ENCODE results near the gene ACTR5.
A peak's percentile ranks its signal among the peaks of the same experiment; 100 is the strongest.

The ACTR5 gene

DNA sequence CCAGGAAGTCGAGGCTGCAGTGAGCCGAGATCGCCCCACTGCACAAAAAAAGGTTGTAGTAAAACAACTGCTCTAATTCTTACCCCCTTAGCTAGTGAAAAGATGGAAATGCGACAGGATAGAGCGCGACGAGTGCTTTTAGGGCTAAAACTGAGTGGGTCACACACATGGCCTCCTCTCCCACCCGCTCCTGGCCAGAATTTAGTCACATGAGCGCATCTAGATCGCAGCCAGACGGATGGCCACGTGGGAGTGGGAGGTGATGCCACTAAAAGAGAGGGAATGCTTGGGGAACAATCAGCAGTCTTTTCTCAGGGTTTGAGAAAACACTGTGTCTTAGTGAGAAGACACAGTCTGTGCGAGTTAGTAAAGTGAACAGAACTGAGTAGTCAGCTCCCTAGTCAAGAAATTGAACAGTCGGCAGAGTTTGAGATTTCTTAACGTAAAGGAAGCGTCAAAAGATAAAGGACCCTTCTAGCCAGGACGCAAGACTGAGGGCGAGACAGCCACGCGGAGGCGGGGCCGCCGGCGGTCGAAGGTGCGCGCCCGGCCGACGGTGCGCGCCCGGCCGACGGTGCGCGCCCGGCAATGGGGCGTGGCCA lies 664 bp upstream of the ACTR5 start:
- Histone ChIP-seq H3K4me1 (ENCODE audit: control insufficient read depth in 5 of 5, insufficient read depth in 5 of 5, low read length in 5 of 5) (peaks cover 4 to 19% (median 17%) of the 10 kb centered on the region in 5 donors), H3K4me3 (ENCODE audit: low read depth in 1 of 5, low read length in 5 of 5) (peak overlapping the region; percentile 68 to 93 (median 88))

GRCh38 chr20:38748861-38749149 lies 545 bp downstream of the ACTR5 start:
- Histone ChIP-seq H3K27me3 (ENCODE audit: control insufficient read depth in 5 of 5, insufficient read depth in 4 of 5, low read length in 5 of 5) (no peaks in the 10 kb centered on the region), H3K36me3 (ENCODE audit: control insufficient read depth in 5 of 5, insufficient read depth in 5 of 5, low read length in 5 of 5) (peaks cover 5 to 15% (median 11%) of the 10 kb centered on the region in 5 donors), H3K9ac (ENCODE audit: low read length in 5 of 5) (peak overlapping the region in 4 of 5 donors; percentile 80 to 90 (median 86)), H3K9me3 (ENCODE audit: control insufficient read depth in 5 of 5, low read length in 5 of 5) (no peaks in the 10 kb centered on the region), H3K4me3 (ENCODE audit: low read depth in 1 of 5, low read length in 5 of 5) (peak overlapping the region; percentile 80 to 95 (median 89)), H3K27ac (ENCODE audit: low read depth, low read length) (peak overlapping the region; percentile 77), H3K4me1 (ENCODE audit: control insufficient read depth in 5 of 5, insufficient read depth in 5 of 5, low read length in 5 of 5) (peaks cover 4 to 19% (median 17%) of the 10 kb centered on the region in 5 donors)

More for the DNA sequence above, 664 bp upstream of the ACTR5 start:
- Histone ChIP-seq H3K9ac (ENCODE audit: low read length in 5 of 5) (peak overlapping the region in 4 of 5 donors; percentile 54 to 85 (median 77)), H3K27ac (ENCODE audit: low read depth, low read length) (peak overlapping the region; percentile 77), H3K27me3 (ENCODE audit: control insufficient read depth in 5 of 5, insufficient read depth in 4 of 5, low read length in 5 of 5) (peaks cover 0 to 6% (median 0%) of the 10 kb centered on the region in 5 donors), H3K36me3 (ENCODE audit: control insufficient read depth in 5 of 5, insufficient read depth in 5 of 5, low read length in 5 of 5) (peaks cover 4 to 10% (median 5%) of the 10 kb centered on the region in 5 donors), H3K9me3 (ENCODE audit: control insufficient read depth in 5 of 5, low read length in 5 of 5) (no peaks in the 10 kb centered on the region)

GRCh38 chr20:38751360-38751976 lies 3.2 kb downstream of the ACTR5 start:
- Histone ChIP-seq H3K9ac (ENCODE audit: low read length in 5 of 5) (no peak overlapping the region), H3K27ac (ENCODE audit: low read depth, low read length) (no peak overlapping the region), H3K4me3 (ENCODE audit: low read depth in 1 of 5, low read length in 5 of 5) (no peak overlapping the region), H3K4me1 (ENCODE audit: control insufficient read depth in 5 of 5, insufficient read depth in 5 of 5, low read length in 5 of 5) (peaks cover 4 to 19% (median 17%) of the 10 kb centered on the region in 5 donors), H3K27me3 (ENCODE audit: control insufficient read depth in 5 of 5, insufficient read depth in 4 of 5, low read length in 5 of 5) (no peaks in the 10 kb centered on the region), H3K9me3 (ENCODE audit: control insufficient read depth in 5 of 5, low read length in 5 of 5) (no peaks in the 10 kb centered on the region), H3K36me3 (ENCODE audit: control insufficient read depth in 5 of 5, insufficient read depth in 5 of 5, low read length in 5 of 5) (peaks cover 19 to 33% (median 29%) of the 10 kb centered on the region in 5 donors)

- H3K4me3 ChIP-seq (ENCODE audit: low read depth in 1 of 5, low read length in 5 of 5) = no peak overlapping the region
Measured at GRCh38 chr20:38752029-38752428, 3.8 kb downstream of the ACTR5 start.

DNA sequence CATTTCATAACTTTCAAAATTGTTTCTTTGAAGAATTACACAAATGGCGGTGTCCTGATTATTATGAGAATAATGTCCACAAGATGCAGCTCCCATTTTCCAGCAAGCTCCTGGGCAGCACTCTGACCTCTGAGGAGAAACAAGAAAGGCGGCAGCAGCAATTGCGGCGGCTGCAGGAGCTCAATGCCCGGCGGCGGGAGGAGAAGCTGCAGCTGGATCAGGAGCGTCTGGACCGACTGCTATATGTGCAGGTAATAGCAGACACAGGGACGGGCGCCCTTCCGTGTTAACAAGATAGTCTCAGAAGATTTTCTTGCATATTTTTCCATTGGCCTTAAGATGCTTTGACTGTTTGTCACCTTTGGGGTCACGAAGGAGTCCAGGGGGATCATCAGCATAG lies 6.7 kb downstream of the ACTR5 start:
- H3K4me3 ChIP-seq (ENCODE audit: low read depth in 1 of 5, low read length in 5 of 5) = no peak overlapping the region

More at GRCh38 chr20:38752029-38752428, 3.8 kb downstream of the ACTR5 start:
- Histone ChIP-seq H3K27ac (ENCODE audit: low read depth, low read length) (no peak overlapping the region), H3K9ac (ENCODE audit: low read length in 5 of 5) (no peak overlapping the region), H3K4me1 (ENCODE audit: control insufficient read depth in 5 of 5, insufficient read depth in 5 of 5, low read length in 5 of 5) (peaks cover 4 to 20% (median 18%) of the 10 kb centered on the region in 5 donors), H3K9me3 (ENCODE audit: control insufficient read depth in 5 of 5, low read length in 5 of 5) (no peaks in the 10 kb centered on the region), H3K27me3 (ENCODE audit: control insufficient read depth in 5 of 5, insufficient read depth in 4 of 5, low read length in 5 of 5) (no peaks in the 10 kb centered on the region), H3K36me3 (ENCODE audit: control insufficient read depth in 5 of 5, insufficient read depth in 5 of 5, low read length in 5 of 5) (peaks cover 19 to 37% (median 29%) of the 10 kb centered on the region in 5 donors)

DNA sequence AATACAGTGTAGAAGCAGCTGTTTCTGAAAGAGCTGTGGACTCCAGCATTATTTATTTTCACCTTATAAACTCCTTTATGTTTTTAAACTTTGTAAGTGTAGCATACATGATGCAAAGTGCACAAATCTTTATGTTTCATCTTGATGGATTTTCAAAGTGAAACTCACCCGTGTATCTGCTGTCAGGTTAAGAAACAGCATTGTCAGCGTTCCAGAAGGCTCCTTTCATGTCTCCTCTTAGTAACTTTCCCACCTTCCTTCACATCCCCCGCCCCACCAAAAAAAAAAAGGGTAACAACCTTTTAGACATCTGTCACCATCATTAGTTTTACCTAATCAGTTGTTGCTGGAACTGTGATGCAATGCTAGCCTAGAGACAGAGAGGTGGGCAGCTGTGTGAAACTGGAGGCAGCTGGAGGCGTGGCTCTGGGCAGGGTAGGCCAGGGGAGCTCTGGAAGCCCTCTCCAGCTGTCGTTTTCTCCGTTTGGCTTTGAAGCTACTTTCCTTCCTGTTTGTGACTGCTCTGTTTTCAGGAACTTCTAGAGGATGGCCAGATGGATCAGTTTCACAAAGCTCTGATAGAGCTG lies 7.2 kb downstream of the ACTR5 start:
- Histone ChIP-seq H3K27ac (ENCODE audit: low read depth, low read length) (no peak overlapping the region), H3K9ac (ENCODE audit: low read length in 5 of 5) (no peak overlapping the region)

More for the DNA sequence above, 6.7 kb downstream of the ACTR5 start:
- H3K9me3 ChIP-seq (ENCODE audit: control insufficient read depth in 5 of 5, low read length in 5 of 5) = no peaks in the 10 kb centered on the region
- H3K4me1 ChIP-seq (ENCODE audit: control insufficient read depth in 5 of 5, insufficient read depth in 5 of 5, low read length in 5 of 5) = peaks cover 0 to 11% (median 0%) of the 10 kb centered on the region in 5 donors
- H3K27me3 ChIP-seq (ENCODE audit: control insufficient read depth in 5 of 5, insufficient read depth in 4 of 5, low read length in 5 of 5) = no peaks in the 10 kb centered on the region
- H3K9ac ChIP-seq (ENCODE audit: low read length in 5 of 5) = no peak overlapping the region
- H3K36me3 ChIP-seq (ENCODE audit: control insufficient read depth in 5 of 5, insufficient read depth in 5 of 5, low read length in 5 of 5) = peaks cover 36 to 65% (median 48%) of the 10 kb centered on the region in 5 donors
- no peak overlapping the region for H3K27ac ChIP-seq (ENCODE audit: low read depth, low read length)

GRCh38 chr20:38757145-38757775 lies 9.0 kb downstream of the ACTR5 start:
- no peaks in the 10 kb centered on the region for H3K9me3 ChIP-seq (ENCODE audit: control insufficient read depth in 5 of 5, low read length in 5 of 5)
- peaks cover 0 to 11% (median 0%) of the 10 kb centered on the region in 5 donors for H3K4me1 ChIP-seq (ENCODE audit: control insufficient read depth in 5 of 5, insufficient read depth in 5 of 5, low read length in 5 of 5)
- no peak overlapping the region for H3K9ac ChIP-seq (ENCODE audit: low read length in 5 of 5)
- H3K4me3 ChIP-seq (ENCODE audit: low read depth in 1 of 5, low read length in 5 of 5) = no peak overlapping the region
- H3K27ac ChIP-seq (ENCODE audit: low read depth, low read length) = no peak overlapping the region
- no peaks in the 10 kb centered on the region for H3K27me3 ChIP-seq (ENCODE audit: control insufficient read depth in 5 of 5, insufficient read depth in 4 of 5, low read length in 5 of 5)
- peaks cover 46 to 81% (median 64%) of the 10 kb centered on the region in 5 donors for H3K36me3 ChIP-seq (ENCODE audit: control insufficient read depth in 5 of 5, insufficient read depth in 5 of 5, low read length in 5 of 5)

More for the DNA sequence above, 7.2 kb downstream of the ACTR5 start:
- Histone ChIP-seq H3K4me1 (ENCODE audit: control insufficient read depth in 5 of 5, insufficient read depth in 5 of 5, low read length in 5 of 5) (peaks cover 0 to 11% (median 0%) of the 10 kb centered on the region in 5 donors), H3K4me3 (ENCODE audit: low read depth in 1 of 5, low read length in 5 of 5) (no peak overlapping the region), H3K9me3 (ENCODE audit: control insufficient read depth in 5 of 5, low read length in 5 of 5) (no peaks in the 10 kb centered on the region), H3K36me3 (ENCODE audit: control insufficient read depth in 5 of 5, insufficient read depth in 5 of 5, low read length in 5 of 5) (peaks cover 41 to 67% (median 52%) of the 10 kb centered on the region in 5 donors), H3K27me3 (ENCODE audit: control insufficient read depth in 5 of 5, insufficient read depth in 4 of 5, low read length in 5 of 5) (no peaks in the 10 kb centered on the region)

- peaks cover 52 to 91% (median 81%) of the 10 kb centered on the region in 5 donors for H3K36me3 ChIP-seq (ENCODE audit: control insufficient read depth in 5 of 5, insufficient read depth in 5 of 5, low read length in 5 of 5)
- no peak overlapping the region for H3K4me3 ChIP-seq (ENCODE audit: low read depth in 1 of 5, low read length in 5 of 5)
- H3K27ac ChIP-seq (ENCODE audit: low read depth, low read length) = no peak overlapping the region
- no peak overlapping the region for H3K9ac ChIP-seq (ENCODE audit: low read length in 5 of 5)
- H3K9me3 ChIP-seq (ENCODE audit: control insufficient read depth in 5 of 5, low read length in 5 of 5) = no peaks in the 10 kb centered on the region
- H3K4me1 ChIP-seq (ENCODE audit: control insufficient read depth in 5 of 5, insufficient read depth in 5 of 5, low read length in 5 of 5) = peaks cover 0 to 11% (median 0%) of the 10 kb centered on the region in 5 donors
- no peaks in the 10 kb centered on the region for H3K27me3 ChIP-seq (ENCODE audit: control insufficient read depth in 5 of 5, insufficient read depth in 4 of 5, low read length in 5 of 5)
Measured at GRCh38 chr20:38759106-38759505, 10.8 kb downstream of the ACTR5 start.

DNA sequence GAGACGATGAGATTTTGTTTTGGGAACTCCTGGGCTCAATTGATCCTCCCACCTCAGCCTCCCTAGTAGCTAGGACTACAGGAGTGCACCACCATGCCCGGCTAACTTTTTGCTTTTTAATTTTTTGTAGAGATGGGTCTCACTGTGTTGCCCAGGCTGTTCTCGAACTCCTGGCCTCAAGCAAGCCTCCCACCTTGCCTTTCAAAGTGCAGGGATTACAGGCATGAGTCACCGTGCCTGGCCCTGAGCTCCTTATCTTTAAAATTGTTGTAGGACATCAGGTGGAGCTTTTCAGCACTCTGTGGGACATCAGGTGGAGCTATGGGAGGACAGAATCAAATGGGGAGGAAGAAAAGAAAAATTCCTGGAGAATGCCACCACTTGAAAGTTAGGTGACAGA lies 12.7 kb downstream of the ACTR5 start:
- H3K4me3 ChIP-seq (ENCODE audit: low read depth in 1 of 5, low read length in 5 of 5) = no peak overlapping the region
- H3K4me1 ChIP-seq (ENCODE audit: control insufficient read depth in 5 of 5, insufficient read depth in 5 of 5, low read length in 5 of 5) = peaks cover 0 to 11% (median 0%) of the 10 kb centered on the region in 5 donors
- no peak overlapping the region for H3K9ac ChIP-seq (ENCODE audit: low read length in 5 of 5)
- no peaks in the 10 kb centered on the region for H3K27me3 ChIP-seq (ENCODE audit: control insufficient read depth in 5 of 5, insufficient read depth in 4 of 5, low read length in 5 of 5)
- peaks cover 54 to 96% (median 84%) of the 10 kb centered on the region in 5 donors for H3K36me3 ChIP-seq (ENCODE audit: control insufficient read depth in 5 of 5, insufficient read depth in 5 of 5, low read length in 5 of 5)
- H3K27ac ChIP-seq (ENCODE audit: low read depth, low read length) = no peak overlapping the region
- no peaks in the 10 kb centered on the region for H3K9me3 ChIP-seq (ENCODE audit: control insufficient read depth in 5 of 5, low read length in 5 of 5)

Measured in subcutaneous abdominal adipose tissue (tissue), 5 donors.